M059J (cell line): ENCODE results near the gene THADA. TPM values are rescaled to one million over a fixed set of nuclear protein-coding genes. Genes with fewer than 3 reads are reported as not detected.

Source experiments
- DNase-seq: peaks from one replicate; pipeline ENCODE4 v3.0.0-alpha.2; 2012; ENCODE audit warnings: low read depth
- total RNA-seq: library from RNA; depleted of rRNA; stranded (reverse); fragments of >200 nt; shearing (Covaris generic); gene quantifications from 2 replicates; pipeline ENCODE4 v1.2.3, GENCODE V29; 2014

Gene THADA
- total RNA-seq, 1 experiment from 2014 or later = 12.7 TPM

DNA sequence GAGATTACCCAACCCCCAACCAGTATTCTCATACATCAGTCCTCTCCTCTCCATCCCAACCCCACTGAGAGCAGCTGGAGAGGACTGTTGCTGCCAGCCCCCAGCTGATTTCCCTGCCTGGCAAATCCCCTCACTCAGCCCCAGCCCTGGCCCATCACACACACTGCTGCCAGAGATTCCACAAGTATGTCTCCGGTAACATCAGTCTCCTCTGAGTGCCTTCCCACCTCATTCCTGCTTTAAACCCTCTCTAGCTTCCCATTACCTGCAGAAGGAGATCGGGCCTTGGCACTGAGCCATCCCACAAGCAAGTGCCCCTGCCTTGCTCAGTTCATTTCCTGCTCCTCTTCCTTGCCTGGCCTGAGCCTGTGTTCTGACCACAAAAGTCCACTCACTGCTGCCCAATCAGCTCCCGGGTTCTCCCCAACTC is 318.9 kb downstream of the THADA start:
- peak; percentile 73 for DNase-seq

DNA sequence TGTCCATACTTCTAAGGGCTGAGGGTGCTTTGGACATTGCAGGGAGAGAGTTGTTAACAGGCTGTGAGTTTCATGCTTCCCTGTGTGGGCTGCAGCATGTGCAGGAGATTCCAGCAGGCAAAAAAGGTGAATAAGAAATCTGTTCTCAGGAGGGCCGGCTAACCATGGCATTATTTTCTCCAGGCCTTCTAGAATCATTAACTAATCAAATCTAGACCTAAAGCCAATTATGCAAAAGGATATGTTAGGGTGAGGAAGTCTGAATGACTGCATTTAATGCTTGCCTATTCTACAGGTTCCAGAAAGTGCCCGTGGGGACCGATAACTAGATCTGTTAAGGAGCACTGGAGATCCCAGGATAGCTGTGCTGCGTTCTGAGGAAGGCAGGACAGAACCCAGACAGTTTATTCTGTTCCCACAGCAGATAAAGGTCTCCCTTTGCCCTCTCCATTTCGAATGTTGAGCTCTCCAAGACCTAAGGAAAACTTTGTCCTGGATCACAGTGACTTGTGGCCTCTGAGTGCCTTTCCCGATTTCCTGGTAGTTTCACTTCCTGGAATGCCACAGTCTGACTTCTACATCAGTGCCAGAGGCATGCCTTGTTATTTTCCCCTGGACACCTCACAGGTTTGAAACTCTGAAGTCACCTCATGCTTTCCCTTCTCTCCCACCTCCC is 319.4 kb downstream of the THADA start:
- peak; percentile 65 for DNase-seq

DNA sequence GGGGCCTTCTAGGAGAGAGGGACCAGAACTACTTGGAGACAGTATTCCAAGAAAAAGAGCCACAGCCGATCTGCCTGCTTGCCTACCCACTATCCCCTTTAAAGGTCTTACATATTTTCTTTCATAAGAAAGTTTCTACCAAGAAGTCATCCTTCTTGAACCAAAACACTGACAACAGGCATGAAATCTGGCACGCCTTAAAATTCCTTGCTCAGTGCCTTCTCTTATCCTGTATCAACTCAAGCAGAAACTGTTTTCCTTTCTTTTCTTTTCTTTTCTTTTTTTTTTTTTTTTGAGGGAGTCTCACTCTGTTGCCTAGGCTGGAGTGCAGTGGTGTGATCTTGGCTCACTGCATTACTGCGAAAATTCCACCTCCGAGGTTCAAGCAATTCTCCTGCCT is 321.1 kb downstream of the THADA start:
- DNase-seq = no peak

DNA sequence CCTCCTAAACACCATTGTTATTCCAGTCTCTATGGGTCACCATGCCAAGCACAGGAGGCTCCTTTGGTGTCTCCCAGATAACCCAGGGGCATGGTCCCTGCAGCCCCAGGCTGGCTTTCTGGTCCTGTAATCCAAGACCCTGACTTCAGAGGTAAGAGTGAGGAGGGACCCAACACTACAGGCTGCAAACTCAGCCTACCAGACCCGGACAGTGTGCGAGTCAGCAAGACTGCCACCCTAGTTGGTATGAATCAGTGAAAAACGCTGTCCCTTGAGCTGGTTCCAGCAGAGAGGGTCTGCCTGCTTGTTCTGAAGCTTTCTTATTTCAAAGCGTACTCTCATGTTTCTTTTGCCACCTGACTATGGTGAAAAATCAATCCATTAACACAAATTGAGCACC is 321.8 kb downstream of the THADA start:
- DNase-seq = peak; percentile 42

DNA sequence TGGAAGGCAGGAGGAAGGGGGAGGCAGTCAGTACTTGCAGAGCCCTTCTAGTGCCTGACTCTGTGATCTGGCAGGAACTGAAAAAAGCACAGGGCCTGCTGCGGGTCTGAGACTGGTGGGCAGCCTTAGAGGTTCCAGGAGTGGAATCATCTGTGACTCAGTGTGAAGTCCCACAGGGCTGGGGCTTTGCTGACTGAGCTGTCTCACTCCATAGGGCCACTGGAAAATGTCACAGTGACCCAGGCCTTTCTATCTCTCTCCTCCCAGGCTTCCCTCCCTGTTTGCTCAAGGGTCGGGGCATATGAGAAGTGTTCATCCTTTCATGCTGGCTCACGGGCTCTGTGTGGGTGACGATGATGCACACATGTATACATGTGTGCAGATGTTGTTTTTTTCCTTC is 322.3 kb downstream of the THADA start:
- DNase-seq = peak; percentile 37

DNA sequence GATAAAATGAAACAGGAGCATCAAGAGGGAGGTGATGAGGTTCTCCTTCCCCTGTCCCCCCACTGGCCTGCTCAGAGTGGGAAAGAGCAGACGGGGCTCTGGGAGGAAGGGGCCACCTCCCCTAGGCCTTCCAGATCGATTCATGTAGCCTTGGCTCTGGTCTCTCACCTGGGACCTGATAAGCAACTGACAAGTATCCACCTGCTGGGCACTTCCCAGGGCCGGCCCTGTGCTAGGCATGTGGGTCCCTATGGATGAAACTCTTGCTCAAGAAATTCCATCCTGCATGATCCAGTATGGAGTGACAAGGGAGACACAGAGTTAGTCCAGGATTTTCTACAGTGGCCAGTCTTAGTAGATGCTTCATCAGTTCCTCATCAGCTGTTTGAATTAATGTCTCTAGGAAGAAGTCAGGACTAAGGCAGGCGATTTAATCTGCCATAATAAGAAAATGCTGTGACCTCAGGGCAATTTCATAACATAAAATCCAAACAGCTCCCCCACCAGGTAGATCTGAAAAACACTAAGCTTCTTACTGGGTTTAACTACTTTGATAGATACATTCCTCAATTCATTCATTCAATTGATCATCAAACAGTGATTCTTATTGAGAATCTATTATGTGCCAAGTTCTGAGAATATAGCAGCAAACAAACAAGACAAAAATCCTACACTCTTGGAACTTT is 324.8 kb downstream of the THADA start:
- DNase-seq = no peak

DNA sequence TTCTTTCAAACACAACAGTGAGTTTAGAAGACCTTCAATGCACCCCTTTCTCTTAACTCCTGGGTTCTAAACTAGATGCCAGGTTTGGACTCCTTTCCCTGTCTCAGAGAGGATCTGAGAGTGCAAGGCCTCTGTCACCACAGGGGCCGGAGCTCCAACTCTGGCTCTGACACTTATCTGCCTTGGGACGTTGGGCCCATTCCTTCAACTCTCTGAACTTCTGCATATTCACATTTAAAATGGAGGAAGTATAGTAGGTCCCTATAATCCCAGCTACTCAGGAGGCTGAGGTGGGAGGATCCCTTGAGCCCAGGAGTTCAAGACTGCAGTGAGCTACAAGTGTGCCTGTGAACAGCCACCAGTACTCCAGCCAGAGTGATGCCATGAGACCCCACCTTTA is 325.4 kb downstream of the THADA start:
- DNase-seq = no peak

DNA sequence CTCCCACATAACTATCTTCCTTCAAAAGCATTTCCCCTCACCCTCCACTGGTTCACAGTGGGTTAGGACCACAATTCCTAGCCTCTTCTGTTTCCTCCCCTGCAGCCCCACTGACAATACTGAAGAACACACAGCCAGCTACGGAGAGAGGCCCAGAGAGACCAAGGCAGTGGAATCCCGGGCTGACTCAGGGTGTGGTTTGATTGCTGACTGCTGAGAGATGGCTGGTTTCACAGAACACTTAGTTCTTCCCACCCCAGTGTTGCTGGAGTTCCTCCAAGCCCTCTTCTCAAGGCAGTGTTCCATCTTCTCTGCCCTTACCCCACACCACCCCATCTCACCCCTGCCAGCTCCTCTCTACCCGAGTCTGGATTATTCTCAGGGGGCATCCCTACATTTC is 326.1 kb downstream of the THADA start:
- DNase-seq = peak; percentile 74

DNA sequence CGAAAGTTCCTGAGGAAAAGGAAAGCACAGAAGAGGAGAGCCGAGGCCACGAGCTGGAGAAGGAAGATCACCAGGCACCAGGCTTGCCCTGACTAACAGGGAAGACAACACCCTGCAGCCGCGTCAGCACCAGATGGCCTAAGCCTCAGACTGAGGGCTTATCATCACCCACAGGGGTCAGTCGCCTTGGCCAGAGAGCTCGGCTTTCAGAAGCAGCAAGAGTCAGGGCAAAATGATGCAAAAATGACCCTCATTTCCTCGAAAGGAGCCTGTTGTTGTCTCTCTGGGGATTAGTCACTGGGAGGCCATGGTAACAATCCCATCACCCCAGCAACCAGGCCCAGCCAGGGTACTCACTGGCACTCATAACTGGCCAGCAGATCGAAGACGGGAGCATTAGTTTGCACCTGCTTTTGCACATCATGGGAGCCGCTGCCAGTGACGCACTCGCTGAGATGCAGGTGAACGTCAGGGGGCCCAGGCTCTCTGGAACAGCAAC is 326.7 kb downstream of the THADA start:
- DNase-seq = peak; percentile 95

DNA sequence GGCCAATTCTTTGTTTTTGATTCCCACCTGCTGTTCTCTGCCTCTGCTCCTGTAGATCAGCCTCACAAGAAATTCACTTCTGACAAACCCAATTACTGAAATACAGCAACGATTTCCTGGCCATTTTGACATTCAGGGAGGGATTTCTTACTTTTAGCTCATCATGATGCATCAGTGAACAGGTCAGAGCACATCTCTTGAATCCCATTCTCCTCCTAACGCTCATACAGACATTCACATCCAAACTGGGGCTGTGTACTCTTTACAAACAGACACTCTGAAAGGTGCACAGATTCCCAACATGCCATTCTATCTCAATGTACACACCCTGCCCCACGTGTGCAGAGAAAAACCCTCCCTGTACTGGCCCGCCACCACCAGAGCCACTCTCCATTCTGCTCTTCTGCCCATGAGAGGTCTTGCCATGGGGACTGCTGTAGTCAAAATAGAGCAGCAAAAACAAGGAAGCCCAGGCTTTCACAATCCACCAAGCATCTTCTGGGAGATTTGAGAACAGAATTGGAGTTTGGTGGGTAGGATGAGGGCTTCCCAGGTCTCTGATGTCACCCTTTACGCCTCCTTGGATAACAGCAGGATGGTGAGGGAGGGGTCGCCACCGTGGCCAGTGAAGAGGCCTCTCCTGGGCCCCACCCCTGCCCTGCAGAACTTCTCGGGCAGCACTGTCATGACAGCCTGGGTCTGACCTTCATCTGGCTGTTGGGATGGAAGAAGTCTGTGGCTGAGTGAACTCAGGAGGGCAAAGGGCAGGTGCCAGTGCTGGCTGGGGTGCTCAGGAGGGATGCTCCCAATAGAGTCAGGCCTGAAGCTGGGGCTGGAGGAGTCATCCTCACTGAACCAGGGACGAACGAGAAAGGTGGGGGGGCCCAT is 327.5 kb downstream of the THADA start:
- DNase-seq = no peak

DNA sequence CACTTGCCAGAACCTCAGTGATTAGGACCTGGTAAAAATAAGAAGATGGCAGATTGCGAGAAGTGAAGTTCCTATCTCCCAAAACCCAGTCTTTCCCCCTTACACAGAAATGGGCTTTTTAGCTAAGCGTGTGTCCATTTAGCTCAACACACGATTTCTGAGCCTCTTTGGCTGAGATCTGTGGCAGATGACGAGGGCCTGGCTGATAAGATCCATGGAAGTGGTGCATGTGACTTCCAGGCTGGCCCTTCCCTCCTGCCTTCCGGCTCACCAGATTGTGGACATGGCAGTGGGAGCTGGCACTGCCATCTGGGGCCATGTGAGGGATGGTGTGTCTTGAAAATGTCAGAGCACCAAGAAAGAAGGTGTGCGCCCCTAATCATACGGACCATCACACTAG is 328.5 kb downstream of the THADA start:
- no peak for DNase-seq

DNA sequence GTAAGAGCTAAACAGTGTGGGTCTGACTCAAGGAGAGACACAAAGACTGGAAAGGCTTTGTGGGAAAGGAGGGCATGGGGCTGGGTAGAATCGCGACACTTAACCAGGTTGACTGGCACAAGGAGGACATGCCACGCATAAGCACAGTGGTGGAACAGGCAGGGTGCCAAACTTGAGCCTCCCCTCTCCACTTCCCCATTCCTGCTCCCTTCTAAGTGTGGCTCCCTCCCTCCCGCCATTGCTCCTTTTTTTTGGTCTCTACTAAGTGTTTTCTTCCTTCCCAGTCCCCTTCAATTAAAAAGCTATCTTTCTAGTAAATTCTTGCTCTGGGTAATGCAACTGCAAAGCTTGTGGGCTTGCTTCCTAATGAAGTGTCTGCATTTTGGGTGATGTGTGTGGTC is 329.1 kb downstream of the THADA start:
- DNase-seq = no peak

DNA sequence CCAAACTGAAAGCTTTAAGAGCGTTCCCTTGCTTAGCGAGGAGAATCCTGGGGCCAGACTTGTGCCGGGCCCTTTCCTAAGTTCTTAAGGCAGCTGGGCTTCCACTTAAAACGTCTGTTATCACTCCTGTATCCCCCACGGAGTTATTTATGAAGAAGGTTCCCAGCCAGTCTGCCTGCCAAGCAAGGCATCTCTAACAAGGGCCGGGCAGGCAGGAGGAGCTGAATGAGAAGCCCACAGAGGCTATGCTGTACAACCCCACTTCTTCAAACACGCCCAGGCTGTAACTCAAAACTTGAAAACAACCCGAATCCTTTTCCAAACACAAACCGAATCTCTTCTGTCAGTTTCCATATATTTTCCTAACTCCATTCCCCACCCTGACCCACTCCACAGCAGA is 330.4 kb downstream of the THADA start:
- DNase-seq = no peak

DNA sequence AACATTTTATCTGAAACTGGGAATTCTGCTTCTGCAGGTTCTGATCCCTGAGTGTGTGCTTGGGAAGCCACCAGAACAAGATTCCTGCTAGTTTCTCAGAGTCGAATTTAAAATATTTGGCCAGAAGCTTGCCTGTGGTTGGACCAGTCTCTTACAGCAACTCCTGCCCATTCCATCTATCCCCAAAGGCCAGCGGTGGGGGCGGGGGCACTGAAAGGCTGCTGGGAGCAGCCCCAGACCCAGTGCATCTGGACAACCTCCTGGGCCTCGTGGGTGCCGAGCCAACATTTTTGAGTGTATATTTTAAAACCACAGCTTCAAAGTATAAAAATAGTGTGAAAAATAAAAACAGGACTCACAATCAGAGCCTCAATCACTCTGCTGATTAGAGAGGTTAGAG is 330.8 kb downstream of the THADA start:
- DNase-seq = no peak

DNA sequence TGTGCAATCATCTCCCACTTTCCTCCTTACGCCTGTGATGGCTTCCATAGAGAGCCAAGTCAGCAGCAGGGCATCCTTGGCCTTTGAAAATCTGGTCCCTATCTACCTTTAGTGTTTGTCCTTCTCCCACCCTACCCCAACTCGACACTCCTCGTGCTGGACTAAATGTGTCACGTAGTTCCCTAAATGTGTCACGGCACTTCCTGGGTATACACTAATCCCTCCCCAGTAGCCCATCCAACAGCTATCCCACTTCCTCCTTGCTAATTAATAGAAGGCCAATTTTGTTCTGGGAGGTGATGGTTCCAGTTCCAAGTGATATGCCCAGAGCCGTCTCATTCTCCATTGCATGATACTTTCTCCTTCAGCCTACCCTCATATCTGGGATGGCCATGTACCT is 332.9 kb downstream of the THADA start:
- no peak for DNase-seq

DNA sequence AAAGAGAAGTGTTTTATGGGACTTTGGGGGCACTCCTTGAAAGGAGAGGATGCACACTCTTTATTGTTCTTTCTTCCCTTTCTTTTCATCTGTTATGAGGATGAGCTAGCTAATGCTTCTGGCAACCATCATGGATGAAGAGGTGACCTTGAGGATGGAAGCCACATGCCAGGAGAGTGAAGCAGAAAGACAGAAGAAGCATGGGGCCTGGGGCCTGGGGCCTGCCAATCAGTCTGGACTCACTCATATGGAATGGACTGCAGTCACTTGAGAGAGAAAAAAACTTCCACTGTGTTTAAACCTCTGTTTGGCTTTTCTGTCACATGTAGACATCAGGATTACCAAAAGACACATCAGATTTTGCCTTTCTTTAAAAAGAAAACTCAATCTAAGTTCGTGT is 333.6 kb downstream of the THADA start:
- DNase-seq = no peak

DNA sequence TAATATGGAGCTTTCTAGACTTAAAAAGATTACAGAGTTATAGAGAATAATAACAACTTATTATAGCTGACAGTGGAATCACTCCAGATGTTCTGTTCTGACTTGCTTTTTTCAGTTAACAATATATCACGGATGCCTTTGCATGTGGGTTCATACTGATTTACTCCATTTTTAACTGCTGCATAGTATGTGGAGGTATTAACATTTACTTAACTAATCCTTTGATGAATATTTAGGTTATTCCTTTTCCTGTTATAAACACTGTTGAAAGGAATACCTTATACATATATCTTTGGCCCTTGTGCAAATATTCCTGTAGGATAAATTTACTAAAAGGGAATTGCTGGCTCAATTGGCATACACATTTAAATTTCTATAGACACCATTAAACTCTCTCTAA is 336.3 kb downstream of the THADA start:
- no peak for DNase-seq

DNA sequence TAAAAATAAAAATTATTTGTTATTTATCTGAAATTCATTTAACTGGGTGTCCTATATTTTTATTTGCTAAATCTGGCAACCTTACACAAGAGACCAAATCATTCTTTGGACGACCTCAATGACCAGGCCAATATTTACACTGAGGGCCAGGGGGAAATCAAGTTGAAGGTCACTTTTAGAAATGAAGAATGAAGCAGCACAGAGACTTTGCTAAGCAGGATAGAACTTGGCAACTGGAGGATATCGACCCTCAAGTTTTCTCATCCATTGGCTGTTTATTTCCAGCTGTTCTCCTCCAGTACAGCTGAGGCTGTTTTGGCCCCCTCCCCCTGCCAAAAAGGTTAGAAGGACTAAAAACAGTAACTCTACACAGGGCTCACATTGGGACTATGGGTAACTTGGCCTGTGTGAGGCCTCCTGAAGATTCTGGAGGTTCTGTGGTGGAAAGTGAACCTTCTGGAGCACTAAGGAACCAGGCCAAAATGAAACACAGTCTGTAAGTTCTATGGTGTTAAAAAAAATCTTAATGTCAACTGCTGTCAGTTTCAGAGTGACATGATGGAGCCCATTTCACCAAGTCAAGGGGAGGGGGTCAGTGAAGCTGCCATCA is 337.2 kb downstream of the THADA start:
- DNase-seq = no peak

DNA sequence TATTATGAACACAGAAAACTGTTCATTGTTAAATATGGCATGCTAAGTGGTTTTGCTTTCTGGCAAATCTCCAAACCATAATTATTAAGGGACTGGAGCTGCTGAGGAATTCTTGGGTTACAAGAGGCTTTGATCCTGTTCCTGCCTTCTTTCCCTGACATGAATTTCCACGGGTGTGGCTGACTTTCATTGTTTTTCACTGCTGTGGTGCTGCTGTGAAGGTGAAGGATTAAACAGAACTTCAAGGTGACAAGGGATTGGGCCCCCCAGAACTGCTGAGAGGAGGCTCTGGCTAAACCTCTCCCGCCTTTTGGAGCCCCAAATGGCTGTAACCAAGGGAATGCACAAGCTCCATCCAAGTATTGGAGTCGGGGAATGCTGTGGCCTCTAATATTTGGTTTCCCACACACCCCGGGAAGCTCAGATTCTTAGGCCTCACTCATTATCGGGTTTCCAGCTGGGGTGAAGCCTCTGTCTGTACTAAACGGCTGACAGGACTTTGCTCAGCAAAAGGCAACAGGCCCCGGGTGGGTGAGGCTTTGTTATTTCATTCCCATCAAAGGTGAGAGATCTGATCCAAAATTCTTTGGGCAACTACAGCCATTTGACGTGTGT is 340.4 kb downstream of the THADA start:
- peak; percentile 65 for DNase-seq

DNA sequence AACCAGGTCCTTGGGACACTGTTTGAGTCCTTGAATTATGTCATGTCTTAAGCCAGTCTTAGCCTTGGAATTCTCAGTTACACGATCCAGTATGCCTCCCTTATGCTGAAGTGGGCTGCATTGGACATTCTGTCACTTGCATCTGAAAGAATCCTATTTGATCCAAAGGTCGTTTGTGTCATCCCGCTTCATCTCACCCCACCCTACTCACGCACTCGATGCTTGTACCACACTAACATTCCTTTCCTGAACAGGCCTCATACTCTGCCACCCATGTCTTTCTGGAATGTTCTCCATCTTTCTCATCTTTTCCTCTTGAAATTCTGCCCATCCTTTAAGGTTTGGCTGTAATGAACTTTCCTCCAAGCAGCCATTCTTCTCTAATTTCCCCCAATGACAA is 341.5 kb downstream of the THADA start:
- no peak for DNase-seq

DNA sequence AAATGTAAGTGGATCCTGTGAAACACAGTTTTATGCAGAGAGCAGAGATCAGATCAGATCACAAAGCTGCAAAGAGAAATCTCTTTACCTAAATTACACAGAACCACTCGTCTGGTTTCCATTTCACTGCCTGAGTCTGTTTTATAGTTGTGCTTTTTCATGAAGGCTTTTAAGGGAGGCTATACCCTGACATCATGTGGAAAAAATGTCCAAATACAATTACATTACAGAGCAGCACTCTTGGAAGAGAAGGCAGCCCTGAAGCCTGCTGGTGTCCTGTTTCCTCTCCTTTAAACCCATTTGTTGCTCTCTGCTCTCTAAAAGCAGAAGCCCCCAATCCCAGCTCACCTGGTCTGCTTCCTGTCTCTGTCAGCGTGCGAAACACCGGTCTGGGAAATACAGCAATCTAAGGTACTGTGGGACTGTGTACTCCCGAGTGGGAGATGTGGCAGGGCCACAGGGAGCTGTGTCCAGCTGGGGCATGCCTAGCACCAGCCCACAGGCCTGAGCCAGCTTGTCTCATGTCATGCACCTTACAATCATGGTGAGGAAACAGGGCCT is 344.6 kb downstream of the THADA start:
- DNase-seq = peak; percentile 57
